Kidney (tissue), 14 donors: Measurements from ENCODE around the gene LMF2. TPM values are rescaled to one million over a fixed set of nuclear protein-coding genes. Genes with fewer than 3 reads are reported as not detected.

ENCODE experiments used
- DNase-seq, 5 donors: peaks; one replicate each; pipeline ENCODE4 v3.0.0-alpha.2; 2013 to 2020
- FAIRE-seq: peaks from 2 replicates; lab custom pipeline; 2012; peaks lifted over from hg19 to GRCh38; lab: Jason Lieb, UNC
- H3K27ac ChIP-seq, 2 donors: one replicate each; pipeline ENCODE4 v1.7.0; 2013; ENCODE audit warnings: low read depth in 2 of 2, low read length in 2 of 2, inconsistent platforms in 1 of 2
- H3K27me3 ChIP-seq: one replicate; pipeline ENCODE4 v1.7.1; 2013; ENCODE audit warnings: low read length, inconsistent platforms; ENCODE audit not compliant: control insufficient read depth, insufficient read depth
- H3K36me3 ChIP-seq, 3 donors: one replicate each; pipeline versions ENCODE4 v1.7.0 to v1.7.1; 2013; ENCODE audit warnings: low read length in 3 of 3, control low read depth in 1 of 3, inconsistent platforms in 1 of 3; ENCODE audit not compliant: insufficient read depth in 3 of 3, control insufficient read depth in 2 of 3
- H3K4me1 ChIP-seq, 3 donors: one replicate each; pipeline versions ENCODE4 v1.7.0 to v1.7.1; 2013; ENCODE audit warnings: low read length in 3 of 3, inconsistent platforms in 1 of 3, low read depth in 1 of 3; ENCODE audit not compliant: control insufficient read depth in 2 of 3, insufficient read depth in 2 of 3
- H3K4me3 ChIP-seq, 3 donors: one replicate each; pipeline versions ENCODE4 v1.7.0 to v1.8.1; 2013; ENCODE audit warnings: low read length in 3 of 3, control low read depth in 1 of 3, inconsistent platforms in 1 of 3
- H3K9ac ChIP-seq, 3 donors: one replicate each; pipeline versions ENCODE4 v1.7.0 to v1.7.1; 2013; ENCODE audit warnings: low read length in 3 of 3, control low read depth in 1 of 3, inconsistent platforms in 1 of 3
- H3K9me3 ChIP-seq, 3 donors: one replicate each; pipeline versions ENCODE4 v1.7.0 to v1.7.1; 2013; ENCODE audit warnings: low read length in 3 of 3, control low read depth in 1 of 3, inconsistent platforms in 1 of 3; ENCODE audit not compliant: control insufficient read depth in 2 of 3, insufficient read depth in 1 of 3
- intact Hi-C: fragments of 100-400 bp; cut with DNase I; formaldehyde crosslinking; loops from one replicate; pipeline ENCODE4 v1.11.1; 2022
- polyA plus RNA-seq: library from polyadenylated mRNA; stranded (reverse); fragments of 350-450 nt; fragmentation: Illumina TruSeq; extraction: RNeasy Lipid Tissue Mini Kit (QIAGEN cat#74804); gene quantifications from one replicate; pipeline ENCODE4 v1.2.3, GENCODE V29; 2014; ENCODE audit warnings: low read depth, low replicate concordance; ENCODE audit not compliant: insufficient read depth
- total RNA-seq: library from RNA; stranded (reverse); fragmentation: NEBNext Ultra II Directional; extraction: Animal tissue kit (Norgen Biotek cat#: 25700); gene quantifications from one replicate; pipeline ENCODE4 v1.2.1, GENCODE V29; 2021
- TF ChIP-seq, protein P1 (sequence below): IDR thresholded peaks from 3 replicates; pipeline ENCODE4 v1.5.1; 2012; ENCODE audit warnings: mild to moderate bottlenecking, moderate library complexity, borderline replicate concordance; ENCODE audit not compliant: insufficient read depth; ENCODE audit errors: extremely low read depth
- donor health status: control.
- donor health status: control.
- donor health status: control.
- donor health status: control.
- donor health status: control.
- donor health status: DM: yes; HTN: yes; CAD: no.
- donor health status: Normal renal cell carcinoma (clear cell type).

LMF2 gene
- total and polyA plus RNA-seq, 2 donors from 2014 or later: 41.7 to 77.9 TPM

DNA sequence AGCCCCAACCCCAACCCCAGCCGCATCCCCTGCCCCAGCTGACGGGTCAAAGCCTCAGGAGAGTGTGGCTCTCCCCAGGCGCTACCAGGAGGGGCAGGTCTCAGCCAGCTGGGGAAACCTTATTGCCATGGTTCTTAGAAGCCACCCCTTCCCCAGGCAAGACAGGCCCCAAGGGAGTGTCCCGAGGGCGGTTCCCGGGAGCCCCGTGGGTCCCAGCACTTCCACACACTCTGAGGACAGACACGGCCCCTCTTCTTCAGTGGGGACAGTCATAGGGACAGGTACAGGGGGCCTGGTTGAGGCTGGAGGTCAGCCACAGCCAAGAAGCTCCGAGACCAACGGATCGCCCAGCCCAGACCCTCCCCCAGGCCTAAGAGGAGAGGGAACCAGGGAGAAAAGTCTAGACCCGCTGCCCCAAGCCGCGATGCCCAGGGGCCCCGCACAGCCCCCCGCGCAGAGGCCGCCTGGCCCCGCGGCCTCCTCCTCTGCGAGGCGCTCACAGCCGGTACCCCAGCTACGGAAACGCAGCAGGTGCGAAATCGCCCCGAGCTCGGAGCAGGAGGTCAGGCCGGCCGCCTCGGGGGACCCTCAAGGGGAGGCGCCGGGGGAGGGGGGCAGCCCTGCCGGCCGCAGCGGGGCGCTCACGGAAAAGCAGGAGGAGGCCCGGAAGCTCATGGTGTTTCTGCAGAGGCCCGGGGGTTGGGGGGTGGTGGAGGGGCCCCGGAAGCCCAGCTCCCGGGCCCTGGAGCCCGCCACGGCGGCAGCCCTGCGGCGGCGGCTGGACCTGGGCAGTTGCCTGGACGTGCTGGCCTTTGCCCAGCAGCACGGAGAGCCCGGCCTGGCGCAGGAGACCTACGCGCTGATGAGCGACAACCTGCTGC is 40.8 kb upstream of the LMF2 start:
- FAIRE-seq: no peak
- H3K27ac ChIP-seq: no peak overlapping the region
- H3K27me3 ChIP-seq: peaks cover 11% of the 10 kb centered on the region
- H3K36me3 ChIP-seq: no peaks in the 10 kb centered on the region
- no peak overlapping the region for H3K9ac ChIP-seq
- TF ChIP-seq, protein P1, sequence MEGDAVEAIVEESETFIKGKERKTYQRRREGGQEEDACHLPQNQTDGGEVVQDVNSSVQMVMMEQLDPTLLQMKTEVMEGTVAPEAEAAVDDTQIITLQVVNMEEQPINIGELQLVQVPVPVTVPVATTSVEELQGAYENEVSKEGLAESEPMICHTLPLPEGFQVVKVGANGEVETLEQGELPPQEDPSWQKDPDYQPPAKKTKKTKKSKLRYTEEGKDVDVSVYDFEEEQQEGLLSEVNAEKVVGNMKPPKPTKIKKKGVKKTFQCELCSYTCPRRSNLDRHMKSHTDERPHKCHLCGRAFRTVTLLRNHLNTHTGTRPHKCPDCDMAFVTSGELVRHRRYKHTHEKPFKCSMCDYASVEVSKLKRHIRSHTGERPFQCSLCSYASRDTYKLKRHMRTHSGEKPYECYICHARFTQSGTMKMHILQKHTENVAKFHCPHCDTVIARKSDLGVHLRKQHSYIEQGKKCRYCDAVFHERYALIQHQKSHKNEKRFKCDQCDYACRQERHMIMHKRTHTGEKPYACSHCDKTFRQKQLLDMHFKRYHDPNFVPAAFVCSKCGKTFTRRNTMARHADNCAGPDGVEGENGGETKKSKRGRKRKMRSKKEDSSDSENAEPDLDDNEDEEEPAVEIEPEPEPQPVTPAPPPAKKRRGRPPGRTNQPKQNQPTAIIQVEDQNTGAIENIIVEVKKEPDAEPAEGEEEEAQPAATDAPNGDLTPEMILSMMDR: no peak
- H3K4me1 ChIP-seq: peaks cover 0 to 3% (median 0%) of the 10 kb centered on the region in 3 donors
- H3K4me3 ChIP-seq: no peak overlapping the region
- intact Hi-C loops: no loop called here
- peak in 2 of 5 donors; percentile 40 to 85 for DNase-seq
- H3K9me3 ChIP-seq: no peaks in the 10 kb centered on the region

DNA sequence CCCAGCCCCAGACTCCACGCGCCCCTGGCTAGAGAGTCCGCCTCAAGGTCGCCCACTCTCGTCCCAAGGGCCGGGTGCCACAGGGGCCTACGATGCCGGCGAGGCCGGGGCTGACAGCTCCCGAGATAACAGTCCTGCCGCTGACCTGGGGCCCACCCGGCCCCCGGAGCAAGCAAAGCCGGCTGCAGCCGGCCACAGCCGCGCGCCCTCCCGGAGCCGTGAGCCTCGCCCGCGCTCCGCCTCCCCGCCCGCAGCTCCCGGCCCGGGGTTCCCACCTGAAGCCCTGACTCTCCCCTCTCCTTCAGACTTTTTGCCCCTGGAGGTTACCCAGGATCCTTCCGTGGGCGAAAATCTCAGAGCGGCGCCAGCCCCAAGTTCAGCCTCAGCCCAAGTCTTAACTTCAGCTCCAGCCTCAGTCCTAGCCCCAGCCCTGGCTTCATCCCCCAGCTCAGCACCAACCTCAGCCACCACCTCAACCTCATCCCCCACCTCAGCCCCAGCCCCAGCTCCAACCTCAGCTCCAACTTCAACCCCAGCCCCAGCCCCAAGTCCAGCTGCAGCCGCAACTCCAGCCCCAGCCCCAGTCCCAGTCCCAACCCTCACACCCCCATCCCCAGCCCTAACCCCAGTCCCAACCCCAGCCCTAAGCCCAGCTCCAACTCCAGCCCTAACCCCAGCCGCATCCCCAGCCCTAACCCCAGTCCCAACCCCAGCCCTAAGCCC is 39.9 kb upstream of the LMF2 start:
- Histone ChIP-seq H3K36me3 (no peaks in the 10 kb centered on the region), H3K4me1 (peaks cover 0 to 3% (median 0%) of the 10 kb centered on the region in 3 donors), H3K9me3 (no peaks in the 10 kb centered on the region), H3K9ac (no peak overlapping the region), H3K27me3 (peaks cover 11% of the 10 kb centered on the region), H3K27ac (no peak overlapping the region), H3K4me3 (no peak overlapping the region)
- TF ChIP-seq, protein P1: no peak
- peak in 1 of 5 donors; percentile 77 for DNase-seq
- FAIRE-seq: no peak
- intact Hi-C loops: no loop called here

DNA sequence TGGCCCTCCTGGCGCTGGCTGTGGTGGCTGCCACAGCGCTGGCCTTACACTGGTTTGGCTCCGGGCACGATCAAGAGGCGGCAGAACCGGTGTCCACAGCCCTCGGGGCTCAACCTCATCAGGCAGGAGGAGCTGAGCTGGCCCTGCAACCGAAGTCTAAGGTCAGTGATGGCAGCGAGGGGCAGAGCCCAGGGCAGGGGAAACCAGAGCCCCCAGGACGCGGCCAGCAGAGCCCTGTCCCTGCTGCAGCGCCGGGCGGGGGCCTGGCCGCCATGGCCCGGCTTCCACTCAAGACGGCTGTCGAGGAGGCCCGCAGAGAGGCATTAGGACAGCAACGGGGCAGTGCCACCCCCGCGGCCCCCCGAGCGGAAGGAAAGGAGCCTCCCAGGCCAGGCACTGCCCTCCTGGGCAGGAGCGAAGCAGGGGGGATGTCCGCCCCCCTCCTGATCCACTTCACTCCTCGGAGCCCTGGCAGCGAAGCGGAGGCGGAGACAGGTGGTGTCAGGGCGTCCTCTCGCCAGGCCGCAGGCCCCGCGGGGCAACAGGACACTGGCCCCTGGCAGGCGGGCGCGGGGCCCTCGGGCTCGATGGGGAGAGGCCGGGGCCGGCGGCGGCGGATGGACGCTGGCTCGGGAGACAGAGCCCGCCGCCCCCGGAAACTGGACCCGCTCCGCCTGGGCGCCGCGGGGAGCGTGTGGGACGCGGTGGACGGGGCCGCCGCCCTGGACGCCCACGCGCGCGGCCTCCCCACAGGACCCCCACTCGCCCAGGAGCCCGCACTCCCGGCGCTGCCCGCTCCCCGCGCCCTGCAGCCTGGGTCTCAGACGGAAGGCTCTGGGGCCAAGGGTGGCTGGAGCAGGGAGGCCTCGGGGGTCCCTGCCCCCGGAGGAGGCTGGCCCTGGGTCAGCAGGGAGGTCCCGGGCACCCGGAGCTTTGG is 39.1 kb upstream of the LMF2 start:
- Histone ChIP-seq H3K4me3 (no peak overlapping the region), H3K9me3 (no peaks in the 10 kb centered on the region), H3K27me3 (peaks cover 11% of the 10 kb centered on the region), H3K4me1 (peaks cover 0 to 3% (median 0%) of the 10 kb centered on the region in 3 donors), H3K36me3 (no peaks in the 10 kb centered on the region), H3K9ac (no peak overlapping the region), H3K27ac (no peak overlapping the region)
- TF ChIP-seq, protein P1: no peak
- DNase-seq (peak in 2 of 5 donors; percentile 50 to 74), FAIRE-seq (no peak)
- intact Hi-C loops: no loop called here
